HG03097 (cell line): ENCODE results near the gene RNASE1.

Experiments
- ATAC-seq: cut with Tn5 transposase; IDR thresholded peaks from one replicate; pipeline ENCODE4 v1.9.1; 2021; ENCODE audit not compliant: unreplicated experiment, low FRiP score

Gene RNASE1

DNA sequence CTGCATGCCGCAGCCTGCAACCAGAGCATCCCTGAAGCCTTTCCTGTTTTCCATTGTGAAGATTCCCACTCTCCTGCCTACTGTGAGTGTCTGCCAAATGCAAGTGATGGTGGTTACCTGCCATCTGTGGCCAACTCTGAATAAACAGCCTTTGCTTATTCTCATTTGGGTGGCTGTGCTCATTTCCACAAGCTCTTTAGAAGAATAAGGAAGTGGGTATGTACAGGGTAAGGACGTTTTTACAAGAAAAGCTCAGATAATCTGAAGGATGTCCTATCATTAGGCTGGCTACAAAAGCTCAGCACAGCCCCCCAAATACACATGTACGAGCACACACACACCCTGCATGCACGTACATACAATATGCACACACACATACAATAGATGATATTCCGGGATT, 7.3 kb upstream of the RNASE1 start:
- ATAC-seq, result no peak

GRCh38 chr14:20808162-20808483, 5.5 kb upstream of the RNASE1 start:
- no peak for ATAC-seq

DNA sequence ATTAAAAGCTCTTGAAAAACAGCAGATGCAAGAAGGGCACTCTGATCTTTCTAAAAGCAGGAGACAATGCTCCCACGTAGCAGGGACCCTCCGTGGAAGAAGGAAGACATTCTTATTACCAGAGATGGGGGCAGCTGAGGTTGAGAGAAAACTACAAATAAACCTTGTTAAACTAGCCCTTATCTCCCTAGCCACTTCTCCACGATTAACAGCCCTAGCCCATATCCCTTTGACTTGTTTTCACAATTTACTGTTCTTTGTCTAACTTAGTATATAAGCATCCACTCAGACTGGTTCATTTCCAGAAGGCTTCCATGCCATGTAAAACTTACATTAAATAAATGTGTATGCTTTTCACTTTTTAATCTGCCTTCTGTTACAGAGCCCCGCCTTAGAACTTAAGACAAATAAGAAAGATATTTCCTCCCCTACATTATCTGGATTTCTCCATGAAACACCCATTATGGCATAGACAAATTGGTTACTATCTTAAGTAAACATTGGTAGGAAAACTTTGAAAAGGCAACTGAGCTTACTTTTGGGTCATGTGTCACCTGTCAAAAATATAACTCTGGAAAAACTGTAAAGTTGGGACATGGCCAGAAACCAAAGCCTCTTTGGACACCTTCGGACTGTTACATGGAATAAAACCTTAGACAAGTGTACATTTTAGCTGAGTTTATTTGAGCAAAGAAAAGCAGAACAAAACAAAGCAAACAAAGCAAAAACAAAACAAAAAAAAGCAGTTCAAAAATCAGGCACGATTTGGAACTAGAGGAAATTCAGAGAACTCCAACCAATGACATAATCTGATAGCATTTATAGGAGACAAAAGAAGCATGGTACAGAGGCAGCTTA, 4.9 kb upstream of the RNASE1 start:
- ATAC-seq, result no peak

- ATAC-seq, result no peak
Observed at GRCh38 chr14:20805485-20805884, 2.8 kb upstream of the RNASE1 start.

DNA sequence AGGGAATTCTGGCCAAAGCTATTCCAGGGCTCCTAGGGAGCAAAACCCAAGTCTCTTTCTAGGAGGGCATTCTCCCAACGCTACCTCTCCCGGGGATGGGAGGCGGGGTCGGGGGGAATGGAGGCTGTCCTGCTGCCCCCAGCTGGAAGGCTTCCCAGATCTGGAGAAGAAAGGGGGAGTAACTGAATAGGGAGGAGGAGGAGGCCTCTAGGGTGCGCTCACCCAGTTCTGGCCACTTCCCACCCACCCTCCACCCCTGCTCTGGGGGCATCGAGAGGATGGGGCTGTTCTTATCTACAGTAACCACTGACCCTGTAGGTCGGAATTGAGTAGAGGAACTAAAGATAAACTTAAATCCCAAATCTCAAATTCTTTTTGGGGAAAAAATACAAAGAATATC, 579 bp upstream of the RNASE1 start:
- ATAC-seq, result no peak

GRCh38 chr14:20801726-20802125, 918 bp downstream of the RNASE1 start:
- ATAC-seq, result no peak

GRCh38 chr14:20799892-20800544, 2.6 kb downstream of the RNASE1 start:
- no peak for ATAC-seq

DNA sequence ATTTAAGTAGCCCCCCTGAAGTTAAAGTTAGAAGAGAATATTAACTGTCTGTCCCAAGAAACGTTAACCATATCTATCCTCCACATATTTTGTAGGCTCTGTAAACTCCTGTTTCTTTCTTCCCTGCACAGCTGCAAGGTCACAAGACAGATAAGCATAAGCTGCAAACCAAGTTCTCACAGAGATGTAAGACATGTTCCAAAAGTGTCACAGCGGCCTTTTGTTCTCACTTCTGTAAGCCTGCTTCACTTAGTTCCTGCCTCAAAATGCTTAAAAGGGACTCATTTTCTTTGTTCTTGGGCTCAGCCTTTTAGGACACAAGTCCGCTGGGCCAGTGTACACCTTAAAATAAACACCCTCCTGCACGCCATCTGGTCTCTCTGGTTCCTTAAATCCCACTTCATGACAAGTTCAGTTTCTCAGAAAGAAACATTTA, 3.2 kb downstream of the RNASE1 start:
- ATAC-seq, result no peak

DNA sequence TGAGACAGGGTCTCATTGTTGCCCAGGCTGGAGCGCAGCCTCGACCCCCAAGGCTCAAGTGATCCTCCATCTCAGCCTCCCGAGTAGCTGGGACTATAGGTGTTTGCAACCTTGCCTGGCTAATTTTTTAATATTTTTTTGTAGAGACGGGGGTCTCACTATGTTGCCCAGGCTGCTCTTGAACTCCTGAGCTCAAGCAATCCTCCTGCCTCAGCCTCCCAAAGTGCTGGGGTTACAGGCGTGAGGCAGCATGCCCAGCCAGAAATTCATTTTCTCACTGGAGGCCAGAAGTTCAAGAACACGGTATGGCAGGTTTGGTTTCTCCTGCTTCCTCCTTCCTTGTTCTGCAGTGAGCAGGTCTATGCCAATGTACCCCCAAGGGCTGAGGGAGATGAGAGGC, 3.7 kb downstream of the RNASE1 start:
- no peak for ATAC-seq

- ATAC-seq, result no peak
Observed at GRCh38 chr14:20798318-20798717, 4.3 kb downstream of the RNASE1 start.

GRCh38 chr14:20797164-20797563, 5.5 kb downstream of the RNASE1 start:
- no peak for ATAC-seq

DNA sequence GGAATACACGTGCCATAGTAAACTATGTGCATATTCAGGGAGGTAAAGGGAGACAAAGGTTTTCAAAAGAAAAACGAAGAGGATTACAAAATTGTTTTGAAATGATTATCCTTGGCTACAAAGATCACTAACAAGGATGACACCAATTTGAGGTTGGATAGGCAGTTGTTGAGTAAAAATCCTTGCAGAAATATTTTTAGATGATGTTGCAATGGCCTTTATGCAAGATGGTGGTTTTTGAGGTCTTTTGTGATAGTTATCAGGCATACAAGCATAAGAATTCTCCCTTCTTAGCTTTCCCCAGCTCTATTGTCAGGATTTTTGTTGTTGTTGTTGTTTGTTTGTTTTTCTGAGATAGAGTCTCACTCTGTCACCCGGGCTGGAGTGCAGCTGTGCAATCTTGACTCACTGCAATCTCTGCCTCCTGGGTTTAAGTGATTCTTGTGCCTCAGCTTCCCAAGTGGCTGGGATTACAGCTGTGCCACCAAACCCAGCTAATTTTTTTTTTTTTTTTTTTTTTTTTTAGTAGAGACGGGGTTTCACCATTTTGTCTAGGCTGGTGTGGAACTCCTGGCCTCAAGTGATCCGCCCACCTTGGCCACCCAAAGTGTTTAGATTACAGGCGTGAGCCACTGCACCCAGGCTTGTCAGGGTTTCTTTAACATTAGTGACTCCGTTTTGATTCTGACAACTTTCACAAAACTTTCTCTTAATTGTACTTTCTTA, 7.8 kb downstream of the RNASE1 start:
- no peak for ATAC-seq

DNA sequence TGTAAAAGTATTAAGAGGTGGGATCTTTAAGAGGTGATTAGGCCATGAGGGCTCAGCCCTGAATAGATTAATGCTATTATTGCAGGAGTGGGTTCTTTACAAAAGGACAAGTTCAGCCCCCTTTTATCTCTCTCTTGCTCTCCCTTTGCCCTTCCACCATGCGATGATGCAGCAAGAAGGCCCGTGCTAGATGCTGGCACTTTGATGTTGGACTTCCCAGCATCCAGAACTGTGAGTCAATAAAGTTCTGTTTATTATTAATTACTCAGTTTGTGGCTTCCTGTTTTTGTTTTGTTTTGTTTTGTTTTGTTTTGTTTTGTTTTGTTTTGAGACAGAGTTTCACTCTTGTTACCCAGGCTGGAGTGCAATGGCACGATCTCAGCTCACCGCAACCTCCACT, 10.1 kb downstream of the RNASE1 start:
- ATAC-seq, result no peak

DNA sequence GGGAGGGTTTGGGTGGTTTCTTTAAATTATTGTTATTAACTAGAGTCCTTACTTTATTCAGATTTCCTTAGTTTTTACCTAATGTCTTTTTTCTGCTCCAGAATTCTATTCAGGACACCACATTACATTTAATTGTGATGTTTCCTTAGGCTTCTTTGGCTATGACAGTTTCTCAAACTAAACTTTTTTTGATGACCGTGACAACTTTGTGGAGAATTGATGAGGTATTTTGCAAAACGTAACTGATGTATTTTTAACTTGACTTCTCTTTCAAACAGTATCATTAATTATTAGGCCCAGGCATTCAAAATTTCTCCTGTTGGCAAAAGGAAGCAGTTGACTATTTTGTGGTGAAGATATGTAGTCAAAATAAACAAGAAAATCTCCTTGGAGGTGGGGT, 11.0 kb downstream of the RNASE1 start:
- no peak for ATAC-seq

DNA sequence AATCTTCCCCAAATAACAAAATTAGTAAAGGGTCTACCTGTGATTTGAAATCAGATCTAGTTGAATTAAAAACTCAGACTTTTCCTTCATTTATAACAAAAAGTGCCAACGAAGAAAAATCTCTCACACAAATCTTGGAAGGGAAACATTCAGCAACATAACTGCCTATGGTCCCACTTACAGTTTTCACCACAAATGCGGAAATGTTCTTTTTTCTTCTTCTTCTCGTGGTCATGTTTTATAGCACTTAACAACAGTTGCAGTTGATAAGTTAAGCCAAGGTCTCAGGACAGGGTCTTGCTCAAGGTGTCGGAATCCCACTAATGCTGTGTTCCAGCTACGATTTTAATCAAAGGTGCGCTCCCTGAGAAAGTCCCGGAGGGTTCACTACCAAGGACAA, 11.5 kb downstream of the RNASE1 start:
- no peak for ATAC-seq

DNA sequence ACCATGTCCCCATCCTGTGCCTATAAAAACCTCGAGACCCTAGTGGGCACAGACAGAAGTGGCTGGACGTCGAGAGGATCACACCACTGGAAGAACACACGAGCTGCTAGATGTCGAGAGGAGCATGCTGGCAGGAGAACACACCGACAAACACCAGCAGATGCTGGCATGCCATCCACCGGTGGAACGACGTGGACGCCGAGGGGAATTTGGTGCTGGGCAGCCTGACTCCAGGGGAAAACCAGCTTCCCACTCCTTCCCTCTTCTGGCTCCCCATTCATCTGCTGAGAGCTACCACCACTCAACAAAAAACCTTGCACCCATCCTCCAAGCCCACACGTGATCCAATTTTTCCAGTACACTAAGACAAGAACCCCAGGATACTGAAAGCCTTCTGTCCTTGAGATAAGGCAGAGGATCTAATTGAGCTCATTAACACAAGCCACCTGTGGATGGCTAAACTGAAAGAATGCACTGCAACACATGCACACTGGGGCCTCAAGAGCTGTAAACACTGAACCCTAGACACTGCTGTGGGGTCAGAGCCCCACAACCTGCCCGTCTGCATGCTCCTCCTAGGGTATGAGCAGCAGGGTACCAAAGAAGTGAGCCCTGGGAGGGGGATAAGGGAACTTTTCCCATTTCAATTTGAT, 12.1 kb downstream of the RNASE1 start:
- ATAC-seq, result no peak

- ATAC-seq, result no peak
Observed at GRCh38 chr14:20789230-20789813, 13.3 kb downstream of the RNASE1 start.

DNA sequence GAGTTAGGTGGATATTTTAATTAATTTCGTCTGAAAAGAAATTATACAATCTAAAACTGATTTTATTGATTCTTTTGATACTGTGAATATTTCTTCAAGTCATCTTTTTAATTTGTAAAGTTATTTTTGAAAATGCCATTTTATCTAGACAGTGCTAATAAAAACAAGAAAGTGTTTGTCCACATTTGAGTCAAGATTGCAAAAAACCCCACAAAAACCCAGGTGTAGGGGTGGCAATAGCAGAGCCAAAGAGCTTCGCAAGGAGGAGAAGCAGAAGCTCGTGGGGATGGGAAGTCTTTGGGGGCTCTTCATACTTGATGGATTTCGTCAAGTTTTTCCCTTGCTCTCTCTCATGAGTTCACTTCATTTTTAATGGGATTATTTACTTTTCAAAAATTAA, 15.6 kb downstream of the RNASE1 start:
- no peak for ATAC-seq

DNA sequence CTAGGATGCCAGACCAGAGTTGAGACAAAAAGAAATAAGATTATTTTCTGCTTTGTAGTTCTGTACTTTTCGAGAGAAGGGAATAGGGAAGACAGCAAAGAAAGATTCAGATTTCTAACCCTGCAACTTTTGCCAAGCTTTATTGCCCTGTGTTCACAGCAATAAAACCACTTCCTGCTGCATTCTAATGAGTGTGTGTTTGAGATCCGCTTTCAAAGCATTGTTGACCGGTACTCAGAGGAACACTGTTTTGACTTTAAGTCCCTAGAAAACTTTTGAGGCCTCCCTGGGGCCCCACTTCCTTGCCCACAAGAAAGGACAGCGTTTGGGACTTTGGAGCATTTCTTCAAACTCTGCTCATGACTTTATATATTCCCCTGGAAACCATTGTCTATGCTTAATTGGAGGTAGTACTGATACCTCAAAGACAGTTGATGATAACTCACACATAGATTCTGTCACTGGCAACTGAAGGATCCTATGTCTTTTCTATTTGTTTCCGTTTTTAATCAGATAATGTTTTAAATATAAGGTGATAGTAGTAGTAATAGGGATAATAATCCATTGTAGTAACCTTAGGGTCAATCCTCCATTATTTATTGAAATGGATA, 20.3 kb downstream of the RNASE1 start:
- no peak for ATAC-seq

DNA sequence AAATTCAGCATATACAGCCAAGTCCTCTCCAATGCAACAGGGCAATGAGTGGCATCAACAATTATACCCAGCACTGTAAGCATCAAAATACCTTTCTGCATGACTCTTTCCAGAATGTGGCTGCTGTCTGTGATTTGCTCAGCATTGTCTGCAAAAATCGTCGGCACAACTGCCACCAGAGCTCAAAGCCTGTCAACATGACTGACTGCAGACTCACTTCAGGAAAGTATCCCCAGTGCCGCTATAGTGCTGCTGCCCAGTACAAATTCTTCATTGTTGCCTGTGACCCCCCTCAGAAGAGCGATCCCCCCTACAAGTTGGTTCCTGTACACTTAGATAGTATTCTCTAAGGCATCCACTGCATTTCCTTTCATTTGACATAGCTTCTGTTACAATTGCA, 20.8 kb downstream of the RNASE1 start:
- no peak for ATAC-seq
